ENCODE measurements around the gene SELPLG.

DNA sequence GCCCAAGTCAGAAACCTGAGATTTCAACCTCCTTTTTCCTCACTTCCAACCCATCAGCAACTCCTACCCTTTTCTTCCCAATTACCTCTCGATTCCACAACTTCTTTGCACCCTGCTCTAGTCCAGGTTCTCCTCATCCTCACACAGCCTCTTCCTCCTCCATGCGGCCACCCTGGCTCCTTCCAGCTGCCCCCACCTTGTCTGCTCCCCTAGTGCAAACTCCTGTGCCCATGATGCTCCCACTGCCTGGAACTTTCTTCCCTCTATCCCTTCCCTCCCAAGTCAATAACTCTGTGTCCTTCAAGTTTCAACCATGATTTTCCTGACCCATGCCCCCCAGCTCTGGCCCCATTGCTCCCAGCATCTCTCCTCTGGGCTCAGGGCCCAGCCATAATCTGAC is 17.3 kb downstream of the SELPLG start:
- TF ChIP-seq, protein P1, sequence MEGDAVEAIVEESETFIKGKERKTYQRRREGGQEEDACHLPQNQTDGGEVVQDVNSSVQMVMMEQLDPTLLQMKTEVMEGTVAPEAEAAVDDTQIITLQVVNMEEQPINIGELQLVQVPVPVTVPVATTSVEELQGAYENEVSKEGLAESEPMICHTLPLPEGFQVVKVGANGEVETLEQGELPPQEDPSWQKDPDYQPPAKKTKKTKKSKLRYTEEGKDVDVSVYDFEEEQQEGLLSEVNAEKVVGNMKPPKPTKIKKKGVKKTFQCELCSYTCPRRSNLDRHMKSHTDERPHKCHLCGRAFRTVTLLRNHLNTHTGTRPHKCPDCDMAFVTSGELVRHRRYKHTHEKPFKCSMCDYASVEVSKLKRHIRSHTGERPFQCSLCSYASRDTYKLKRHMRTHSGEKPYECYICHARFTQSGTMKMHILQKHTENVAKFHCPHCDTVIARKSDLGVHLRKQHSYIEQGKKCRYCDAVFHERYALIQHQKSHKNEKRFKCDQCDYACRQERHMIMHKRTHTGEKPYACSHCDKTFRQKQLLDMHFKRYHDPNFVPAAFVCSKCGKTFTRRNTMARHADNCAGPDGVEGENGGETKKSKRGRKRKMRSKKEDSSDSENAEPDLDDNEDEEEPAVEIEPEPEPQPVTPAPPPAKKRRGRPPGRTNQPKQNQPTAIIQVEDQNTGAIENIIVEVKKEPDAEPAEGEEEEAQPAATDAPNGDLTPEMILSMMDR (IDR thresholded peaks at IDR 0.05): no peak
- no peak for TF ChIP-seq POLR2A (IDR thresholded peaks at IDR 0.05)

Measured in testis (tissue), 2 donors.